ENCODE results near the gene CLEC19A. TPM values are rescaled to one million over a fixed set of nuclear protein-coding genes. Genes with fewer than 3 reads are reported as not detected.

CLEC19A gene
- total and polyA plus RNA-seq, 4 experiments from 2014 or later = not detected

Other genes starting within 250 kb of the CLEC19A start
- gene COQ7, start 218.1 kb upstream of the CLEC19A start, total RNA-seq = 10 to 100 TPM; 16.2 to 19.2 TPM
- 10 to 100 TPM; 12.8 to 17.8 TPM for gene COQ7, start 218.1 kb upstream of the CLEC19A start, polyA plus RNA-seq
- gene ITPRIPL2, start 171.8 kb upstream of the CLEC19A start, total RNA-seq = 1 to 10 TPM; 1.4 to 2.2 TPM
- under 1 TPM; 0.34 to 0.47 TPM for gene ITPRIPL2, start 171.8 kb upstream of the CLEC19A start, polyA plus RNA-seq
- gene SYT17, start 117.5 kb upstream of the CLEC19A start, total RNA-seq = not detected
- gene SYT17, start 117.5 kb upstream of the CLEC19A start, polyA plus RNA-seq = not detected
- gene TMC5, start 132.2 kb downstream of the CLEC19A start, total RNA-seq = not detected
- gene TMC5, start 132.2 kb downstream of the CLEC19A start, polyA plus RNA-seq = under 1 TPM in 1 of 2 donors, not detected in 1; 0.57 TPM
- 10 to 100 TPM; 23.2 to 23.3 TPM for gene GDE1, start 236.4 kb downstream of the CLEC19A start, total RNA-seq
- 10 to 100 TPM; 30.7 to 40.2 TPM for gene GDE1, start 236.4 kb downstream of the CLEC19A start, polyA plus RNA-seq
- gene CCP110, start 238.2 kb downstream of the CLEC19A start, total RNA-seq = 10 to 100 TPM; 21.3 TPM
- gene CCP110, start 238.2 kb downstream of the CLEC19A start, polyA plus RNA-seq = 1 to 10 TPM; 7.3 to 9.6 TPM

Measured in CD4-positive, alpha-beta memory T cell (primary cell).